ENCODE measurements around the gene TSNAXIP1. TPM values are rescaled to one million over a fixed set of nuclear protein-coding genes. Genes with fewer than 3 reads are reported as not detected.

The TSNAXIP1 gene
- total RNA-seq, 1 donor = 0.42 TPM

GRCh38 chr16:67773569-67774456, 32.9 kb upstream of the TSNAXIP1 start:
- H3K9me3 ChIP-seq (ENCODE audit: low read depth, low read length) = no peaks in the 10 kb centered on the region
- H3K4me1 ChIP-seq (ENCODE audit: insufficient read depth, low read length) = no peaks in the 10 kb centered on the region
- H3K27me3 ChIP-seq (ENCODE audit: insufficient read depth, low read length) = no peaks in the 10 kb centered on the region
- H3K4me3 ChIP-seq (ENCODE audit: low read length) = no peak overlapping the region

- H3K4me3 ChIP-seq (ENCODE audit: low read length) = no peak overlapping the region
- no peaks in the 10 kb centered on the region for H3K9me3 ChIP-seq (ENCODE audit: low read depth, low read length)
- H3K4me1 ChIP-seq (ENCODE audit: insufficient read depth, low read length) = no peaks in the 10 kb centered on the region
- H3K27me3 ChIP-seq (ENCODE audit: insufficient read depth, low read length) = no peaks in the 10 kb centered on the region
Measured at GRCh38 chr16:67774457-67774853, 32.2 kb upstream of the TSNAXIP1 start.

GRCh38 chr16:67775273-67775672, 31.4 kb upstream of the TSNAXIP1 start:
- no peaks in the 10 kb centered on the region for H3K4me1 ChIP-seq (ENCODE audit: insufficient read depth, low read length)
- H3K4me3 ChIP-seq (ENCODE audit: low read length) = no peak overlapping the region
- H3K27me3 ChIP-seq (ENCODE audit: insufficient read depth, low read length) = no peaks in the 10 kb centered on the region
- no peaks in the 10 kb centered on the region for H3K9me3 ChIP-seq (ENCODE audit: low read depth, low read length)

- peaks cover 14% of the 10 kb centered on the region for H3K4me1 ChIP-seq (ENCODE audit: insufficient read depth, low read length)
- no peaks in the 10 kb centered on the region for H3K9me3 ChIP-seq (ENCODE audit: low read depth, low read length)
- no peaks in the 10 kb centered on the region for H3K27me3 ChIP-seq (ENCODE audit: insufficient read depth, low read length)
- no peak overlapping the region for H3K4me3 ChIP-seq (ENCODE audit: low read length)
Measured at GRCh38 chr16:67779256-67780014, 27.3 kb upstream of the TSNAXIP1 start.

- no peaks in the 10 kb centered on the region for H3K9me3 ChIP-seq (ENCODE audit: low read depth, low read length)
- no peak overlapping the region for H3K4me3 ChIP-seq (ENCODE audit: low read length)
- peaks cover 14% of the 10 kb centered on the region for H3K4me1 ChIP-seq (ENCODE audit: insufficient read depth, low read length)
- H3K27me3 ChIP-seq (ENCODE audit: insufficient read depth, low read length) = no peaks in the 10 kb centered on the region
Measured at GRCh38 chr16:67780847-67781564, 25.7 kb upstream of the TSNAXIP1 start.

GRCh38 chr16:67781565-67781921, 25.1 kb upstream of the TSNAXIP1 start:
- no peaks in the 10 kb centered on the region for H3K9me3 ChIP-seq (ENCODE audit: low read depth, low read length)
- H3K27me3 ChIP-seq (ENCODE audit: insufficient read depth, low read length) = no peaks in the 10 kb centered on the region
- H3K4me3 ChIP-seq (ENCODE audit: low read length) = no peak overlapping the region
- H3K4me1 ChIP-seq (ENCODE audit: insufficient read depth, low read length) = peaks cover 14% of the 10 kb centered on the region

GRCh38 chr16:67782567-67783352, 23.9 kb upstream of the TSNAXIP1 start:
- no peaks in the 10 kb centered on the region for H3K9me3 ChIP-seq (ENCODE audit: low read depth, low read length)
- H3K4me3 ChIP-seq (ENCODE audit: low read length) = no peak overlapping the region
- no peaks in the 10 kb centered on the region for H3K27me3 ChIP-seq (ENCODE audit: insufficient read depth, low read length)
- H3K4me1 ChIP-seq (ENCODE audit: insufficient read depth, low read length) = peaks cover 14% of the 10 kb centered on the region

GRCh38 chr16:67783353-67783725, 23.4 kb upstream of the TSNAXIP1 start:
- H3K27me3 ChIP-seq (ENCODE audit: insufficient read depth, low read length) = no peaks in the 10 kb centered on the region
- H3K4me3 ChIP-seq (ENCODE audit: low read length) = no peak overlapping the region
- H3K4me1 ChIP-seq (ENCODE audit: insufficient read depth, low read length) = peaks cover 14% of the 10 kb centered on the region
- H3K9me3 ChIP-seq (ENCODE audit: low read depth, low read length) = no peaks in the 10 kb centered on the region

GRCh38 chr16:67786491-67786890, 20.2 kb upstream of the TSNAXIP1 start:
- Histone ChIP-seq H3K4me3 (ENCODE audit: low read length) (no peak overlapping the region), H3K9me3 (ENCODE audit: low read depth, low read length) (no peaks in the 10 kb centered on the region), H3K4me1 (ENCODE audit: insufficient read depth, low read length) (peaks cover 11% of the 10 kb centered on the region), H3K27me3 (ENCODE audit: insufficient read depth, low read length) (no peaks in the 10 kb centered on the region)

- no peak overlapping the region for H3K4me3 ChIP-seq (ENCODE audit: low read length)
- peaks cover 7% of the 10 kb centered on the region for H3K4me1 ChIP-seq (ENCODE audit: insufficient read depth, low read length)
- H3K9me3 ChIP-seq (ENCODE audit: low read depth, low read length) = no peaks in the 10 kb centered on the region
- H3K27me3 ChIP-seq (ENCODE audit: insufficient read depth, low read length) = no peaks in the 10 kb centered on the region
Measured at GRCh38 chr16:67790071-67790470, 16.6 kb upstream of the TSNAXIP1 start.

GRCh38 chr16:67796099-67796718, 10.5 kb upstream of the TSNAXIP1 start:
- H3K27me3 ChIP-seq (ENCODE audit: insufficient read depth, low read length) = no peaks in the 10 kb centered on the region

GRCh38 chr16:67800338-67800926, 6.3 kb upstream of the TSNAXIP1 start:
- Histone ChIP-seq H3K9me3 (ENCODE audit: low read depth, low read length) (no peaks in the 10 kb centered on the region), H3K4me3 (ENCODE audit: low read length) (no peak overlapping the region), H3K4me1 (ENCODE audit: insufficient read depth, low read length) (peaks cover 51% of the 10 kb centered on the region), H3K27me3 (ENCODE audit: insufficient read depth, low read length) (no peaks in the 10 kb centered on the region)

More at GRCh38 chr16:67796099-67796718, 10.5 kb upstream of the TSNAXIP1 start:
- Histone ChIP-seq H3K4me3 (ENCODE audit: low read length) (no peak overlapping the region), H3K9me3 (ENCODE audit: low read depth, low read length) (no peaks in the 10 kb centered on the region), H3K4me1 (ENCODE audit: insufficient read depth, low read length) (peaks cover 11% of the 10 kb centered on the region)

- H3K27me3 ChIP-seq (ENCODE audit: insufficient read depth, low read length) = no peaks in the 10 kb centered on the region
- H3K4me1 ChIP-seq (ENCODE audit: insufficient read depth, low read length) = peaks cover 58% of the 10 kb centered on the region
- no peaks in the 10 kb centered on the region for H3K9me3 ChIP-seq (ENCODE audit: low read depth, low read length)
- H3K4me3 ChIP-seq (ENCODE audit: low read length) = no peak overlapping the region
Measured at GRCh38 chr16:67801241-67801640, 5.4 kb upstream of the TSNAXIP1 start.

- H3K4me1 ChIP-seq (ENCODE audit: insufficient read depth, low read length) = peaks cover 59% of the 10 kb centered on the region
- H3K4me3 ChIP-seq (ENCODE audit: low read length) = no peak overlapping the region
- no peaks in the 10 kb centered on the region for H3K27me3 ChIP-seq (ENCODE audit: insufficient read depth, low read length)
- H3K9me3 ChIP-seq (ENCODE audit: low read depth, low read length) = no peaks in the 10 kb centered on the region
Measured at GRCh38 chr16:67801883-67802282, 4.8 kb upstream of the TSNAXIP1 start.
